IPS-NIHi7 (cell line): ENCODE measurements around the gene DCHS2.

Experiments
- DNase-seq: peaks from one replicate; pipeline ENCODE4 v3.0.0; 2012; ENCODE audit warnings: mixed read lengths; ENCODE audit errors: extremely low spot score

The DCHS2 gene

DNA sequence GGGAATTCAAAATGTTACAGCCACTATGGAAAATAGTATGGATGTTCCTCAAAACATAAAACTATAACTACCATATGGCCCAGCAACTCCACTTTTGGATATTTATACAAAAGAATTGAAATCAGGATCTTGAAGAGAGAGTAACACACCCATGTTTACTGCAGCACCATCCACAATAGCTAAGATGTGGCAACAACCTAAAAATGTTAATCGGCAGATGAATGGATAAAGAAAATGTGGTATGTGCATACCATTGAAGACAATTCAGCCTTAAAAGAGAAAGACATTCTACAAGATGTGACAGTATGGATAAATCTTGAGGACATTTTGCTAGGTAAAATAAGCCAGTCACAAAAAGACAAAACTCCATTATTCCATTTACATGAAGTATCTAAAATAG lies 171.9 kb downstream of the DCHS2 start:
- no peak for DNase-seq

DNA sequence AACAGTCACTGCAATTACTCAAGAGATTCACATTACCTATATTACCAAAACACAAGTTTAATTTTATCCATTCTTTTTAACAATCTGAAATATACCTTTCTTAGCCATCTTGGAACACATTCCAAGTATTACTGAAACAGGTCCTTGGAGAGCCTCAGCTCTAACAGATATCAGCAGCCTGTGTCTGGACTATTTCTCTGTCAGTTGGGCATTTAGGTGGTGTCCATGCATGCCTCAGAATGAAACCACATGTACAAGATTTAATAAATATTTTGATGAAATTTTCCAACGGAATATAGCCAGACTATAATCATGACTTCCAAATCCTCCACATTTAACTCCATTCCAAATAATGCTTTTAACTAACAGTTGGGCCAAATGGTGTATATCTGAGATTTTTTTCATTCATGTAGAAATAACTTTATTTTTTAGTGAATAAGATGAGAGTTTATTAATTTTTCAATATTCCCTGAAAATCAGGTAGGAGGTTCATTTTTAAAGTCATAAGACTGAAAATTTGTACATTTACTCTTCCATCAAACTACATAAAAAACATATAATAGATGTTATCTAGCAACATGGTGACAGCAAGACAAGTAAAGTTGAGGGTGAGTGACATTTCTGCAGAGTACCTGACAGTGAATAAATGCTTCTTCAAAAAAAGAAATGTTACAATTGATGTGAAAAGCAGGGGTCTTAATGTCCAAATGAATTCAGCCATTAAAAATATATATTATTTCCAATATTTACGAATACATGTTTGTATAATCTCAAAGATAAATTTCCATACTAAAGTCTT lies 174.2 kb downstream of the DCHS2 start:
- DNase-seq = no peak

DNA sequence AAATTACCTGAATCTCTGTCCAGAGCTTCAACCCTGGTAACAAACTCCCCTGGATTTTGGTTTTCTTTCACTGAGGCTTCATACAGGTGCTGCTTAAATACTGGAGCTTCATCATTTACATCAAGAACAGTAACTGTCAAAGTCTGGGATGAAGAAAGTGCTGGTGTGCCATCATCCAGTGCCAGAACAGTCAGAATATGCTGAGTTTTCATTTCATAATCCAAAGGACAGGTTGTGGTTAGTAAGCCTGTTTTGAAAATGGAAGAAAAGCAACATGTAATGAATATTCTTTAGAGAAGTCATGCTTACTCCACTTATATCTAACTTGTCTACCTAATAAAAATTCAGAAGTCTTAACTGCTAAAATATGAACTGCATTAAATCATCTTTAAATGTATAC lies 175.9 kb downstream of the DCHS2 start:
- no peak for DNase-seq

DNA sequence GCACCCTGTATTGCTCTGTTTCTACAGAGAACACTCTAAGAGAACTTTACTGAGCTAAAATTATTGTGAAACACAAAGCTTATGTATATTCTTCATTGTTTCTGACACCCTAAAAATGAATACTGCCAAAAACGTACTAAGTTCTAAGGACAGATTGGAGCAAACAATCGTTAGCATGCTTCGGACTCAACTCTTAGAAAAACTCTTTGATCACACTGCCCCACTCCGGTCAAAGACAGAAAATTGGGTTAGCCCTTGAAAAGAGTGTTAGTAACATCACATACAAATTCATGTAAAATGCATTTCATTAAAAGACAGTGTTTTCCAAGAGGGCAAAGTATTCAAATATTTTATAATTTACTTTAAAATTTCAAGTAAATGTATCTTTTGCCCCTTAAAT lies 177.4 kb downstream of the DCHS2 start:
- no peak for DNase-seq

DNA sequence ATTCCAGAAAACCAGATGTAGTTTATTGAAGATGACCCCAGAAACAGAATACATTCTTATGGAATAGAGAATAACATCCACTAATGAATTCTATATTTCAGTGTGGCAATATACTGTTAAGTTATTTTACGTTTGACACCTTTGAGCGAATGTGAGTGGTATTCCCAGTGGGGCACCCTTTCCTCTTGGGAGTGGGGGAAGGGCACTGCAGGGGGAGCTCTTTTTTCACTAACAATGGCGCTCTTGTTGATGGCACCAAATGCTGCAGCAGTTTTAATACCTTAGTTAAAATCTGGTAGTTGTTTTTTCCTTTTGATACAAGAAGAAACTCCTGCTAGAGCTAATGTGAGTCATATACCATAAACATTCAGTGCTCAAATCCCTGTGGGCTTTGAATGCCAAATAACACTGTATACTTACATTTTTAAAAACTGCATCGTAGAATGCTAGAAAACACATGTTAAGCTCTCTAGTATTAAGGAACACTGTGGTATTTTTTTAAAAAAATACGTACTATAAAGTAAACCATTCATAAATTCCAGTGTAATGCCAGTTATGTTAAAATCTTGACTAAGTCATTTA lies 178.5 kb downstream of the DCHS2 start:
- no peak for DNase-seq

DNA sequence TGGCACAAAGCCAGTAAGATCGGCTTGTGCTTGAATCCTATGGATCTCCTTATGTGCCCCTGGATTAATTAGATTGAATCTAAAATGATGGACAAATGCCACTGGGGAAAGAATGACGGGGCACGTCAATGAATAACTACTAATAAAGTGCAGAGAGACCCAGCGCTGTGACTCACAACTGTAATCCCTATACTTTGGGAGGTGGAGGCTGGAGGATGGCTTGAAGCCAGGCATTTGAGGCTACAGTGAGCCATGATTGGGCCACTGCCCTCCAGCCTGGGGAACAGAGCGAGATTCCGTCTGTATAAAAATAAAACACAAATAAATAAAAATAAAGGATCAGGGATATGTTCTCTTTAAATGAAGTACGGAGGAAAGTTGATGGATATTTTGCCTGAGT lies 179.4 kb downstream of the DCHS2 start:
- DNase-seq = no peak

DNA sequence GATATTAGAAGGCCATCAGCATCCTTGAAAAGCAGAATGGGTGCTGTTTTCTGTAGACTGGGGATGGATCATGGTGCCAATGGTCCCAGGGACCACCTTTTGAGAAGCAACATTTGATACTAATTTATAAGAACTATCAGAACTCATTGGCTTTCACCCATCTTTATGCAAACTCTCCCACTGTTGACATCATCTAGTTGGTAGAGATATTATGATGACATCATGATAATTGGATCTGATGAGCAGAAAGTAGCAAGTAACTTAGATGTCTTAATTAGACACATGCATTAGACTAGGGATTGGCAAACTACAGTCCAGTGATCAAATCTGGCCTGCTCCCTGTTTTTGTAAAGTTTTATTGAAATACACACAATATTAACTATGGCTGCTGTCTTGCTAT lies 181.0 kb downstream of the DCHS2 start:
- no peak for DNase-seq

DNA sequence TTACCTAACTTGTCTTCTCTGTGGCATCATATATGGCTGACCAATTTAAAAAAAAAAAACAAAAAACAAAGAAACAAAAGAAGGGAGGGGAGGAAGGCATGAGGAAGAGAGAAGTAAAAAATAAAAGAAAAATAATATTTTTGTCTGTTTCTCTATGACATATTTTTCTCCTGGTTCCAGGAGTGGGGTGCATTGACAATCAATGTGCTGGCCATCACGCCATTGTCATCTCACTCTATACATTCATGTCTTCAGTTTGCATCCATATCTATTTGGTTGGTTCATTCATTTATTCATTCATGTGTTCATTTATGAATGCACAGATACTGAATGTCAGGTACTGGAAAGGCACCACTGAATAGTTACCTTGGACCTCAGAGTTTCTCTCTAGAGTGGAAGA lies 183.4 kb downstream of the DCHS2 start:
- no peak for DNase-seq

DNA sequence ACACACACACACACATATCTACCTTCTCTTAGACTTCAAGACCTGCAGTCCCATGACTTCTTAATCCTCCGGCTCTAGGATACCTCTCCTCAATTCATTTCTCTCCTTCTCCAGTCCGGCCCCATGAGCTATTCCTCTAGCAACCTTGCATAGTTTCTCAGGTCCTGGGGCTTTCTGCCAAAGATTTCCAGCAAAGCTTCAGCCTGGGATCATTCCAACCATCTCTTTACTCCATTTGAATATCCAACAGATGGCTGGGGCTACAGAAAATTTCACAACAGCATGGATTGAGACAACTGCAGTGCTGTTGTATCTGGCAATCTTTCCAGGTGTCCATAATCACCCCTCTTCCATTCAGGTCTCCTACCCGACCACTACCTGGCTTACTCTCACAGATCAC lies 184.1 kb downstream of the DCHS2 start:
- DNase-seq = no peak

DNA sequence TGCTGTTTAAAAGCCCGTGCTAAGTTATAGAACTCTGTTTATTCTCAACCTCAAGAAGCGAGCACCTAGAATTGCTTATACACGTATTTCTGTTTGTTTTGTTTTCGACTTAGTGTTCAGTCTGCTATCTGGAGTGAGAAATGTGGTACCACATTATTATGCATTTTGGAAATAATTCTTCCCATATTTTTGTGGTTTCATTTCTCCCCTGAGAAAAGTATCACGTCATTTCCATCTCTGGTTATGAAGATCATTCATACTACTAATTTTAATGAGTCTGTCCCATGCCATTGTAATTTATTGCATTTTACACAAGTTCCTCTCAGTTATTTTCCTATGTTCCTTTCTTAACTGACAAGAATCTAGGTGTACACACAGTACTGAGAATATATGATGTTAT lies 186.0 kb downstream of the DCHS2 start:
- no peak for DNase-seq

DNA sequence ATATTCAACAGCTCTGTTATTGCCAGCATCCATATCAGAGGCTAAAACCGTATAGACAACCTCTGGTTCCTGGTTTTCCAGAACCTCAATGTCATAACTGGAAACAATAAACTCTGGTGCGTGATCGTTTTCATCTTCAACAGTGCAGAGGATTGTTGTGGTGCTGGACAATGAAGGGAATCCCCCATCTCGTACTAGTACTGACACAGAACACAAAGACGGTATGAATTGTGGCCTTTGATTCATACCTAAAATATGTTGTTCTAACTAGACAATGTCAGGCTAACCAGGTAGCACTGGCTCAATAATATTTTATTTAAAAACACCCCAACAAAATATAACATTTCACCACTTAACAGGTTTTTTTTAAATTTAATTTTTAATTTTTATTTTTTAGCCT lies 186.9 kb downstream of the DCHS2 start:
- no peak for DNase-seq

DNA sequence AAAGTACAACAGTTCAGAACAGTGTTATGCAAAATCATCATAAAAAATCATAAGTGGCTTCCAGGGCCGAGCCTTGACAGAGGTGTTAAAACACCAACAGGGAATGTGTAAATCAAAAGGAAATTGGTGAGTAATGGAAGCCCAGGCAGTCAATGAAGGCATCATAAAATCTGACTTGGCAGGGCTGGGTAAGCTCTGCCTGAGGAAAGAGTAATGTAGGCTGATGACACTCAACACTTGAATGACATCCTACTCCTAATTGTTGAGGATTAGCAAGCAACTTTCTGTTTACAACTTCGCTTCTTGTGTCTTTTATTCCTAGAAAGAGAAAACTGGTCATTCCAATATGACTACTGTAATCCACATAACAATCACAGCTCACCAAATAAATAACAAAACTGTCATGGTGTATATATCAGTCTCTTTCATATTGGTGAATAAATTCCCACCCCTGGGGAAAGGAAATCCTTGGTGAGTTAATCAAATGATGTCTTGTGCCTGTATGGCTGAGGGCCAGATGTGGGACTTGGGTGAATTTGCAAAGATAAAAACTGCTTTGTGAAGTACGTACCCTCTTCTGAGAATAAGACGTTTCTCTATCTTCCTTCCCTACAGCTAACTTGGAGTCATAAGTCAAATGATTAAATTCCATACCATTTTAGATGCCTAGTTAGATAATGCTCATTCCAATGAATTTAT lies 196.8 kb downstream of the DCHS2 start:
- DNase-seq = no peak

DNA sequence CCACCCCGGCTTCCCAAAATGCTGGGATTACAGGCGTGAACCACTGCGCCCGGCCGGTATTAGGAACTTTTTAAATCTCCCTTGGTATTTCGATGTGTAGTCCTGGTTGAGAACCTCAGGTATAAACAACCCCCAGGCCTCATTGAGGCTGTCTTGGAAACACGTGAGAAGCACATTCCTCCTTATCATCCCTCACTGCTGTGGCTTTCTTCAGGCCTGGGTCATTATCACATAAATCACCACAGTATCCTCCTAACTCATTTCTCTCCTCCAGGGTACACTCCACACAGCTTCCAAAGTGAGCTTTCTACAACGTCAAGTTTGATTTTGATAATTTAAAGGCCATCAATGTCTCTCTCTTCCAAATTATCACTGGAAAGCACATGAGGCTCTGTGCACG lies 198.2 kb downstream of the DCHS2 start:
- DNase-seq = no peak

DNA sequence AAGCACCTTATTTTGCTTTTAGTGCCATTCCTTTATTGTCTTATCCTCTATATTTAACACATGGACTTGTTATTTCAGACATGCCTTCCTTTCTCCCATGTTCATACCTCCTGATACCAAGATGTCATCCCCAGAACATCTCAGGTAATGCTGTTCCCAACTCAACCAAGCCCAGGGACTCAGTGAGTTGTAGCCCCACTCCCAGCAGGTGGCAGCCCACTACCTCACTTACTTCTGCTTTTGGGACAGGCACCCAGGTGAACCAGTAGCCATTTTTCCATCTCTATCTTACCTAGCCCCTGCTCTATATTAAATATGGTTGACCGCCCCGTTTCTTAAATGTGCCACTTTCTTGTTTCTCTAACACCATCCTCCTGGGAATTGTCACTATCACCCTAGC lies 199.0 kb downstream of the DCHS2 start:
- DNase-seq = no peak

DNA sequence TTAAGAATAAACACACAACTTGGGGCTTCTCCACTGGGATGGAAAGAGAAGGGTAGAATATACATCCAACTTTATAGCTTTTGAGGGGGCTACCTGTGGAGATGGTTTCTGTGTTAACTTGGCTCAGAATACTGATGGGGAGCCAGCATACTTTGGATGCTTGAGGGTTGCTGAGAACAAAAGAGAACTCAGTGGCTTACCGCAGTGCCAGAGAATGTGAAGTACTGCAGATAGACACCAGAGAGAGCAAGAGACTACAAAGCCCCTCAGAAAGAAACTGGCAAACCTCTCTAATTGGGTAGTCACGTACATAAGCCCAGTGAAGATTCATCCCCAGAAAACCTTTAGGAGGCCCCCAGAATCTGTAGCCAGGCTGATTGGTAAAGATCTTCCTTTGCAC lies 214.4 kb downstream of the DCHS2 start:
- DNase-seq = peak; percentile 73

DNA sequence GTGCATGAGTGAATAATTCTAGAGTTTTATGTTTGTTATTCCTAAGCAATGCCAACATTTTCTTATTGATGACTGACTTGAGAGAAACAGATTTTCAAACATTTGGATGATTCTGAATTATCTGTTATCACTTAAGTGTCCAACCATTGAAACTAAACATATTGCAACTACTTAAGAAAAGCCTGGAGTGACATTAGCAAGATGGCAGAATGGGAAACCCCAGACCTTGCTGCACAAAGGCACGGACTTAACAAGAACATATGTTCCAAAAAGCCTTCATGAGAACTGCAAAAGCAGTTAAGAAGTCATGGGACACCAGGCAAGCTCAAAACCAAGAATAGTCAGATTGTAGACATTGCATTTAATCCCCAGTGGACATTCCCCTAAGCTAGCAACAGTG lies 215.1 kb downstream of the DCHS2 start:
- no peak for DNase-seq

DNA sequence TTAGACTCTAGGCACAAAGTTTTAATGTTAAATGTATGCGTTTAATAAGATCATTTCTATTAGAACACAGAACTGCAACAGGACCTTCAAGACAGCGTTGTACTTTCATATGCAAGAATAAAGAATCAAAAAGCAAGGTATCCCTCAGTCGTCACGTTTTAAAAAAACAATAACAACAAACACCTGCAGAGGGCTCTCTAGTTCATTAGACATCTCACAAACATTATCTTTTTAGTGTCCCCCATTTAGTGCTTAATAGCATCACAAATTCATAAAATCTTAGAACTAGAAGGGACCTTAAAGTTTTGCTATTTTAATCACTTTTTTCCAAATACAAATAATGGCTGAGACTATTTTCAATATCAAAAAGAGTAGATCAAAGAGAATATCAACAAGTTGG lies 236.6 kb downstream of the DCHS2 start:
- DNase-seq = no peak

DNA sequence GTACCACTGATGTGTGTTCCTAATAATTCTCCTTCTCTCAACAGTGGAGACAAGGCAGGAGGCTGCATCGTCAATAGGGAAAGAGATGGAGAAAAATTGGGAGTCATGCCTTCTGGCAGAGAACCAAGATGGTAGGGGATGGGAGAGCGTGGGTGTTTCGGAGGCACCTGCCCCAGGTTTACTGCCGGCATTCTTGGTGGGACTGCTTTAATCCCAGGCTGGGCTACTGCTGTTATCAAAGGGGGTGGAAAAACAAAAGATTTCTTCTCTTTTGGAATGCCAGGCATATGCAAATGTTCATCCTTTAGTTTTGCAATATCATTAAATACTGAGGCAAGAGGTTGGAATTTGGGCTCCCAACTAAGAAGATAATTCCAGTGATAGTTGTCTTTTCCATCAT lies 257.0 kb downstream of the DCHS2 start:
- no peak for DNase-seq

DNA sequence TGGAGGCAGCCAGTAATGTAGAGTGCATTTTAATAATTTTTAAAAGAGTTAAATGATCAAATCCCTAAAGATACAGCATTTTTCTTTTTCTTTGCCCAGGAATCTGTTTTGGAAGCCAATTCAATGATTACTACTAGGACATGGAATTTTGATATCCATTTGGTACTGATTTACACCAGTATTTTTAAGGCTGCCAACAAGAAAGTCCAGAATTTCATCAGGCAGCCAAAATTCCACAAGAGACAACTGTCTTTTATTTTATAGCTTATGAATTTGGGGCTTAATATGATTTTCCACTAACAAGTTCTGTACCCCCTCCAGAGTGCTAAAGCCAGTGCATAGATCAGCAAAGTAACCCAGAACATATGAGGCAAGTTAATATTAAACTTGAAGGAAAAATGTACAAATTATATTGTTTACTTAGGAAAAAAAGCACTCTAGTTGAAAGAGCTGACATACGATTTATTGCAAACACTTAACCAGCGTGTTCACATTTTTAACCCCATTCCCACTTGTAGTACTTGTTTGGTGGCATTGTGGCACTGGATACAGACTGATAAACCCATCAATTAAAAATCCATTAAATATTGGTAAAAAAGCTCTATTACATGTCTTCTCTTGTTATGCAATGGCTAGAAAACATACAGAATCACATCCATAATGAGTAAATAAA lies 259.7 kb downstream of the DCHS2 start:
- DNase-seq = no peak

DNA sequence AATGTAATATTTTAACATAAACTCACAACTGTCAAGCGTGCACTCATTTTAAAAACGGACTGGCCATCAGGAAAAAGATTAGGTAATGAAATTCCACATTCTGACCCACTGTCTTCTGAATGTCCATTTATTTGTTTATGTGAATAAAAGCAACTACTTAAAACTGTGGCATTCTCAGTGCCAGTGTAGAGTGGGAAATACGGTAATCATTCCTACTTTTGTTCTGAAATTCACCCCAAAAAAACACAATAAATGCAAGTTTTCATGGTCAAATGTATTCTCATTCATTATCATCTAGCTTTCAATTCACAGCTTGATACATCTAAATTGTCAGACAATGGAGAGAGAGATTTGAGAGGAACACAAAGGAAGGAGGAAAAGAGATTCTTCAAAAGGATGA lies 260.9 kb downstream of the DCHS2 start:
- no peak for DNase-seq

DNA sequence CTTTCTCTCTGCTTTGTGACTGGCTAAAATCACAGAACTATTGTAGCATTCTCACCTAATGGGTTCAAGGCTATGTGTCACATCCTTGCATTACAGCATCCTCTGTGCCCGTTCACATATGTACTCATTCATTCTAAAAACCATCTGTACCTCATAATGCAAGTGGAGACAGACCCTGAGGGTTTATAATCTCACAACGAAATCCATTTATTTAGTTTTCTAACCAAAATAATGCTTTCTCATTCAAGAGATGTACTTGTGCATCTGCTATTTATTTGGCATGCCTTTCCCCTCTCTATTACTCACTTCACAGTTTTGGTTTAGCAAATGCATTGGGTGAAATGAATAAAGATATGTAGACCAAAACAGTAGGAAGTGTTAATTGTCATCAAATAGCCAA lies 261.5 kb downstream of the DCHS2 start:
- DNase-seq = no peak

DNA sequence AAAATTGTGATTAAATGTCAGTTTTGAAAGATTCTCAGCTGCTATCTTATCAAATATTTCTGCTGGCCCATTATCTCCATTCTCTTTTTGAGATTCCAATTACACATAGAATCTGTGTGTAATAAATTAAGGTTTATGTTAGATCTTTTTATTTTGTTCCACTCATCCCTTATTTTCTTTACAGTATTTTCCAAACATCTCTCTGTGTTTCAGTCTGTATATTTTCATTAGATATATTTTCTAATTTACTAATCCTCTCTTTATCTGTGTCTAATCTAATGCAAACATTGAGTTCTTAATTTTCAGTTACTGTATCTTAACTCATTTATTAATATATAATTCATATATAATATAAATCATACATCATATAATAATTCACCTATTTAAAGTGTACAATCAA lies 268.7 kb downstream of the DCHS2 start:
- DNase-seq = no peak

DNA sequence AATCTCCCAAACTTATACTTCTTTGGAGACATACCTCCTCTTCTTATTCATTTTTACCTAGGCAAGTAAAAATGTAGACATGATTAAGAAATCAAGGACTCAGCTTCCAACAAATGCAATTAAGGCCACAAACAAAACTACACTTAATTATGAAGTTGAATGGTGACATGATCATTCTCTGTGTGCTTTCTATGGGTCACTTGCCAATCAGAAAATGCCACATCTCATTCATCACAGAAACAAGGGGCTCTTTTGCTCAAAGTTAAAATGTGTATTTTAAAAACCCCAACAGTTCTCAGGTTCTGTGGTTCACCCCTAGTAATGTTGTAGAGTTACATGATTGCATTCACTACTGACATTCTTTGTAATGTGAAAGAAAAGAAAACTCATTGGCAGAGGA lies 273.5 kb downstream of the DCHS2 start:
- no peak for DNase-seq
